Breast epithelium (tissue), 3 donors: ENCODE results near the gene ZP3.

Experiments used
- CTCF ChIP-seq, 3 donors: fragments of 450-650 bp; IDR thresholded peaks; one replicate each; pipeline ENCODE4 v1.5.1; 2016 to 2017; ENCODE audit warnings: antibody characterized with exemption in 3 of 3, mild to moderate bottlenecking in 3 of 3, moderate library complexity in 3 of 3
- POLR2A ChIP-seq: fragments of 450-650 bp; IDR thresholded peaks from one replicate; pipeline ENCODE4 v1.6.1; 2016; ENCODE audit warnings: antibody characterized with exemption, mild to moderate bottlenecking, moderate library complexity

- TF ChIP-seq CTCF (IDR thresholded peaks at IDR 0.05) (no peak), POLR2A (no peak)
Observed at GRCh38 chr7:76424413-76425111, at the start of gene ZP3.
